ENCODE measurements around the gene THEMIS2.
A peak's percentile ranks its signal among the peaks of the same experiment; 100 is the strongest.
"Not testable (repeated sequence)": the region's sequence is repeated elsewhere in the genome, so short reads cannot be mapped to it uniquely, and the experiment has no call there.

The THEMIS2 gene

GRCh38 chr1:27857552-27857951 is 14.8 kb upstream of the THEMIS2 start:
- DNase-seq; H3K27me3 Mint-ChIP-seq; H3K4me3 Mint-ChIP-seq; H3K9me3 Mint-ChIP-seq; ATAC-seq (replicated peaks); H3K27ac Mint-ChIP-seq; H3K36me3 Mint-ChIP-seq: not testable (repeated sequence)
- H3K4me1 Mint-ChIP-seq = peaks cover 23 to 43% of the 10 kb centered on the region in 2 donors

GRCh38 chr1:27858072-27858948 is 14.0 kb upstream of the THEMIS2 start:
- peak; percentile 84 to 88 for ATAC-seq (replicated peaks)
- Mint-ChIP-seq H3K4me3 (no peak overlapping the region), H3K27ac (peak overlapping the region; percentile 25), H3K4me1 (peaks cover 29 to 51% of the 10 kb centered on the region in 2 donors), H3K27me3 (no peaks in the 10 kb centered on the region), H3K9me3 (peaks cover 2 to 3% of the 10 kb centered on the region in 2 donors), H3K36me3 (peaks cover 0 to 3% of the 10 kb centered on the region in 2 donors)
- peak; percentile 78 for DNase-seq

GRCh38 chr1:27858949-27859576 is 13.3 kb upstream of the THEMIS2 start:
- H3K4me3 Mint-ChIP-seq = no peak overlapping the region
- peaks cover 34 to 58% of the 10 kb centered on the region in 2 donors for H3K4me1 Mint-ChIP-seq
- H3K9me3 Mint-ChIP-seq = peaks cover 2 to 3% of the 10 kb centered on the region in 2 donors
- DNase-seq (no peak), ATAC-seq (replicated peaks) (no peak)
- H3K36me3 Mint-ChIP-seq = peaks cover 0 to 3% of the 10 kb centered on the region in 2 donors
- no peaks in the 10 kb centered on the region for H3K27me3 Mint-ChIP-seq
- H3K27ac Mint-ChIP-seq = peak overlapping the region; percentile 56

- Mint-ChIP-seq H3K4me1 (peaks cover 37 to 80% of the 10 kb centered on the region in 2 donors), H3K4me3 (no peak overlapping the region), H3K27ac (peak overlapping the region; percentile 56), H3K27me3 (no peaks in the 10 kb centered on the region), H3K36me3 (no peaks in the 10 kb centered on the region), H3K9me3 (peaks cover 2 to 3% of the 10 kb centered on the region in 2 donors)
- ATAC-seq (replicated peaks) (no peak), DNase-seq (no peak)
Measured at GRCh38 chr1:27861436-27861835, 10.9 kb upstream of the THEMIS2 start.

GRCh38 chr1:27862004-27862403 is 10.3 kb upstream of the THEMIS2 start:
- Mint-ChIP-seq H3K27ac (peak overlapping the region; percentile 76), H3K4me1 (peaks cover 39 to 84% of the 10 kb centered on the region in 2 donors), H3K9me3 (peaks cover 2 to 3% of the 10 kb centered on the region in 2 donors)

GRCh38 chr1:27862671-27863537 is 9.4 kb upstream of the THEMIS2 start:
- Mint-ChIP-seq H3K36me3 (no peaks in the 10 kb centered on the region), H3K4me1 (peaks cover 42 to 86% of the 10 kb centered on the region in 2 donors), H3K4me3 (peak overlapping the region; percentile 14 to 22), H3K27me3 (no peaks in the 10 kb centered on the region), H3K27ac (peak overlapping the region; percentile 79), H3K9me3 (peaks cover 2 to 3% of the 10 kb centered on the region in 2 donors)
- ATAC-seq (replicated peaks) (peak; percentile 84 to 88), DNase-seq (peak; percentile 72)

More at GRCh38 chr1:27862004-27862403, 10.3 kb upstream of the THEMIS2 start:
- DNase-seq = no peak
- no peak for ATAC-seq (replicated peaks)
- Mint-ChIP-seq H3K4me3 (no peak overlapping the region), H3K27me3 (no peaks in the 10 kb centered on the region), H3K36me3 (no peaks in the 10 kb centered on the region)

GRCh38 chr1:27863538-27863915 is 8.8 kb upstream of the THEMIS2 start:
- H3K4me1 Mint-ChIP-seq = peaks cover 39 to 84% of the 10 kb centered on the region in 2 donors
- H3K27ac Mint-ChIP-seq = peak overlapping the region; percentile 79
- ATAC-seq (replicated peaks) = peak; percentile 49 to 54
- peaks cover 2 to 3% of the 10 kb centered on the region in 2 donors for H3K9me3 Mint-ChIP-seq
- no peaks in the 10 kb centered on the region for H3K36me3 Mint-ChIP-seq
- H3K27me3 Mint-ChIP-seq = no peaks in the 10 kb centered on the region
- no peak for DNase-seq
- H3K4me3 Mint-ChIP-seq = no peak overlapping the region

GRCh38 chr1:27864264-27864895 is 8.0 kb upstream of the THEMIS2 start:
- Mint-ChIP-seq H3K9me3 (peaks cover 2 to 3% of the 10 kb centered on the region in 2 donors), H3K4me3 (peak overlapping the region; percentile 29 to 39), H3K4me1 (peaks cover 42 to 84% of the 10 kb centered on the region in 2 donors), H3K36me3 (no peaks in the 10 kb centered on the region), H3K27me3 (no peaks in the 10 kb centered on the region), H3K27ac (peak overlapping the region; percentile 79)
- peak; percentile 29 to 49 for ATAC-seq (replicated peaks)
- peak; percentile 42 for DNase-seq

GRCh38 chr1:27865821-27866220 is 6.5 kb upstream of the THEMIS2 start:
- peaks cover 2 to 3% of the 10 kb centered on the region in 2 donors for H3K9me3 Mint-ChIP-seq
- H3K4me3 Mint-ChIP-seq = no peak overlapping the region
- ATAC-seq (replicated peaks) (no peak), DNase-seq (no peak)
- H3K4me1 Mint-ChIP-seq = peaks cover 44 to 79% of the 10 kb centered on the region in 2 donors
- H3K27ac Mint-ChIP-seq = peak overlapping the region; percentile 59
- no peaks in the 10 kb centered on the region for H3K27me3 Mint-ChIP-seq
- H3K36me3 Mint-ChIP-seq = no peaks in the 10 kb centered on the region

- Mint-ChIP-seq H3K27ac (peak overlapping the region; percentile 80), H3K4me1 (peaks cover 29 to 66% of the 10 kb centered on the region in 2 donors), H3K27me3 (no peaks in the 10 kb centered on the region), H3K4me3 (no peak overlapping the region), H3K9me3 (no peaks in the 10 kb centered on the region), H3K36me3 (peaks cover 0 to under 1% of the 10 kb centered on the region in 2 donors)
- no peak for ATAC-seq (replicated peaks)
- no peak for DNase-seq
Measured at GRCh38 chr1:27868556-27868931, 3.8 kb upstream of the THEMIS2 start.

- peaks cover 0 to 3% of the 10 kb centered on the region in 2 donors for H3K36me3 Mint-ChIP-seq
- DNase-seq = peak; percentile 28
- H3K27ac Mint-ChIP-seq = peak overlapping the region; percentile 80
- H3K4me1 Mint-ChIP-seq = peaks cover 28 to 64% of the 10 kb centered on the region in 2 donors
- no peaks in the 10 kb centered on the region for H3K27me3 Mint-ChIP-seq
- peak; percentile 54 to 58 for ATAC-seq (replicated peaks)
- no peaks in the 10 kb centered on the region for H3K9me3 Mint-ChIP-seq
- H3K4me3 Mint-ChIP-seq = peak overlapping the region; percentile 44 to 57
Measured at GRCh38 chr1:27868932-27869718, 3.2 kb upstream of the THEMIS2 start.

GRCh38 chr1:27869719-27870085 is 2.6 kb upstream of the THEMIS2 start:
- H3K4me1 Mint-ChIP-seq = peaks cover 27 to 61% of the 10 kb centered on the region in 2 donors
- H3K27me3 Mint-ChIP-seq = no peaks in the 10 kb centered on the region
- peak overlapping the region in 1 of 2 donors; percentile 57 for H3K4me3 Mint-ChIP-seq
- H3K27ac Mint-ChIP-seq = no peak overlapping the region
- ATAC-seq (replicated peaks) (peak; percentile 3 to 6), DNase-seq (no peak)
- H3K9me3 Mint-ChIP-seq = no peaks in the 10 kb centered on the region
- peaks cover 0 to 3% of the 10 kb centered on the region in 2 donors for H3K36me3 Mint-ChIP-seq

- H3K27ac Mint-ChIP-seq = peak overlapping the region; percentile 47
- H3K4me1 Mint-ChIP-seq = peaks cover 35 to 63% of the 10 kb centered on the region in 2 donors
- not testable (repeated sequence) for DNase-seq; ATAC-seq (replicated peaks); H3K9me3 Mint-ChIP-seq; H3K36me3 Mint-ChIP-seq; H3K4me3 Mint-ChIP-seq; H3K27me3 Mint-ChIP-seq
Measured at GRCh38 chr1:27871076-27871475, 1.3 kb upstream of the THEMIS2 start.

Measured in stimulated activated naive B cell treated with anti-CD40 and anti-IgM and Interleukin-4, amounts not matched to agents 10 μg/mL and 1 μg/mL and 100 μg/mL, for 72 hours (primary cell).